Upper lobe of left lung (tissue), 4 donors: ENCODE data around the gene GHRH.

ENCODE experiments used
- CTCF ChIP-seq, 6 experiments: fragments of 450-650 bp in 4 of 6; fragments of 200-600 bp in 2 of 6; sonication (generic) in 2 of 6; IDR thresholded peaks; one replicate each; pipeline ENCODE4 v1.5.1; 2016 to 2019; ENCODE audit warnings: antibody characterized with exemption in 6 of 6
- POLR2A ChIP-seq, 4 donors: fragments of 450-650 bp; IDR thresholded peaks; one replicate each; pipeline ENCODE4 v1.5.1; 2016 to 2017; ENCODE audit warnings: antibody characterized with exemption in 4 of 4, mild to moderate bottlenecking in 2 of 4
- POLR2AphosphoS5 ChIP-seq, 2 donors: sonication (generic); formaldehyde crosslinking; IDR thresholded peaks; one replicate each; pipeline ENCODE4 v1.5.1; 2017; ENCODE audit warnings: antibody characterized with exemption in 2 of 2

DNA sequence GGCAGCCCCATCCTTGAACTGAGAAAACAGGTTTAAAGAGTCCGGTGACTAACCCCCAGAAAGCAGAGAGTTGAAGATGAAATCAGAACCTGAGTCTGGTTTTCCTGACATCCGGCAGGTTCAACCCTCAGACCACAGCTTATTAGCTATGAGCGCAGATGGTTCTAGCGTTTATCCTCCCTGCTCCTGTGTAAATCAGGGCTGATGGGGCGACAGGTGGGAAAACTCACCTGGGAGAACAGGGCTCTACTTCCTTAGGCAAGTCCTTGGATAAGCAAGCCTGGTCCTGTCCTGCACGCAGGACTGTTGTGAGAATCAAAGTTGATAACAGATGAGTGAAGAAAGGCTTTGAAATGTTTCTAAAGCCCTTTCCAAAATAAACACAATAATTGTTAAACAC is 31.4 kb downstream of the GHRH start:
- TF ChIP-seq POLR2A (IDR thresholded peaks at IDR 0.05) = no peak
- TF ChIP-seq CTCF (IDR thresholded peaks at IDR 0.05) = no peak
- TF ChIP-seq POLR2AphosphoS5 (IDR thresholded peaks at IDR 0.05) = no peak
